Peyer's patch (tissue), 4 donors: Measurements from ENCODE around the gene PIGL.

Source experiments
- POLR2A ChIP-seq, 2 donors: fragments of 450-650 bp; IDR thresholded peaks; one replicate each; pipeline ENCODE4 v1.5.1; 2017; ENCODE audit warnings: antibody characterized with exemption in 2 of 2, mild to moderate bottlenecking in 2 of 2, moderate library complexity in 2 of 2
- TF ChIP-seq, protein P1 (sequence below), 6 experiments: fragments of 450-650 bp in 4 of 6; fragments of 200-600 bp in 2 of 6; sonication (generic) in 1 of 6; IDR thresholded peaks; one replicate each; pipeline ENCODE4 v1.5.1; 2017 to 2019; ENCODE audit warnings: antibody characterized with exemption in 6 of 6, mild to moderate bottlenecking in 3 of 6, moderate library complexity in 1 of 6

DNA sequence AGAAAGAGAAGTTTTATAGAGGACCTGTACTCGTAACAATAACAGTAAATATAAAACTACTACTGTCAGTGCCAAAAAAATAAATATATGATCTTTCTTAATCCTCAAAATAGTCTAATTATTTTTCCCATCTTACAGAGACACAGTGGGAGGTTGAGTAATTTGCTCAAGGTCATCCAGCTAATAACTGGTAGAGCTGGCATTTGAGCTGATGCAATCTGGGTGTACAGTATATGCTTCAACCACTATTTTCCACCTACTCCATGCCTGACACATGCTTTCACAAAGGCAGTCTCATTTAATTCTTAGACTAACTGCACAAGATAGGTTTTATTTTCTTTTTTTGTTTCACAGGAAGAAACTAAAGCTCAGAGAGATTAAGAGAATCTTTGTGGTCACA lies 33.6 kb downstream of the PIGL start:
- TF ChIP-seq, protein P1, sequence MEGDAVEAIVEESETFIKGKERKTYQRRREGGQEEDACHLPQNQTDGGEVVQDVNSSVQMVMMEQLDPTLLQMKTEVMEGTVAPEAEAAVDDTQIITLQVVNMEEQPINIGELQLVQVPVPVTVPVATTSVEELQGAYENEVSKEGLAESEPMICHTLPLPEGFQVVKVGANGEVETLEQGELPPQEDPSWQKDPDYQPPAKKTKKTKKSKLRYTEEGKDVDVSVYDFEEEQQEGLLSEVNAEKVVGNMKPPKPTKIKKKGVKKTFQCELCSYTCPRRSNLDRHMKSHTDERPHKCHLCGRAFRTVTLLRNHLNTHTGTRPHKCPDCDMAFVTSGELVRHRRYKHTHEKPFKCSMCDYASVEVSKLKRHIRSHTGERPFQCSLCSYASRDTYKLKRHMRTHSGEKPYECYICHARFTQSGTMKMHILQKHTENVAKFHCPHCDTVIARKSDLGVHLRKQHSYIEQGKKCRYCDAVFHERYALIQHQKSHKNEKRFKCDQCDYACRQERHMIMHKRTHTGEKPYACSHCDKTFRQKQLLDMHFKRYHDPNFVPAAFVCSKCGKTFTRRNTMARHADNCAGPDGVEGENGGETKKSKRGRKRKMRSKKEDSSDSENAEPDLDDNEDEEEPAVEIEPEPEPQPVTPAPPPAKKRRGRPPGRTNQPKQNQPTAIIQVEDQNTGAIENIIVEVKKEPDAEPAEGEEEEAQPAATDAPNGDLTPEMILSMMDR (IDR thresholded peaks at IDR 0.05) = no peak
- TF ChIP-seq POLR2A (IDR thresholded peaks at IDR 0.05) = no peak
